HT1080 (cell line): ENCODE results near the gene CENPS. TPM values are rescaled to one million over a fixed set of nuclear protein-coding genes. Genes with fewer than 3 reads are reported as not detected.
"Not testable (repeated sequence)": the region's sequence is repeated elsewhere in the genome, so short reads cannot be mapped to it uniquely, and the experiment has no call there.

Experiments used
- DNase-seq: peaks from one replicate; pipeline ENCODE4 v3.0.0-alpha.2; 2015; ENCODE audit warnings: low read depth
- polyA plus RNA-seq, 2 experiments: library from polyadenylated mRNA; depleted of rRNA; stranded (reverse); fragments of >200 nt; gene quantifications; 2 replicates each; pipeline ENCODE4 v1.2.3, GENCODE V29; 2015
- total RNA-seq: library from RNA; depleted of rRNA; stranded (reverse); fragments of >200 nt; shearing (Covaris generic); gene quantifications from 2 replicates; pipeline ENCODE4 v1.2.3, GENCODE V29; 2014; rRNA removed

Gene CENPS
- 40.8 and 45.9 TPM in 2 replicates for total RNA-seq
- polyA plus RNA-seq (2015; cell fraction: cytosol; rRNA removed), result 24.6 and 33.4 TPM in 2 replicates
- polyA plus RNA-seq (2015; cell fraction: nucleus; rRNA removed), result 3.0 and 10.4 TPM in 2 replicates

DNA sequence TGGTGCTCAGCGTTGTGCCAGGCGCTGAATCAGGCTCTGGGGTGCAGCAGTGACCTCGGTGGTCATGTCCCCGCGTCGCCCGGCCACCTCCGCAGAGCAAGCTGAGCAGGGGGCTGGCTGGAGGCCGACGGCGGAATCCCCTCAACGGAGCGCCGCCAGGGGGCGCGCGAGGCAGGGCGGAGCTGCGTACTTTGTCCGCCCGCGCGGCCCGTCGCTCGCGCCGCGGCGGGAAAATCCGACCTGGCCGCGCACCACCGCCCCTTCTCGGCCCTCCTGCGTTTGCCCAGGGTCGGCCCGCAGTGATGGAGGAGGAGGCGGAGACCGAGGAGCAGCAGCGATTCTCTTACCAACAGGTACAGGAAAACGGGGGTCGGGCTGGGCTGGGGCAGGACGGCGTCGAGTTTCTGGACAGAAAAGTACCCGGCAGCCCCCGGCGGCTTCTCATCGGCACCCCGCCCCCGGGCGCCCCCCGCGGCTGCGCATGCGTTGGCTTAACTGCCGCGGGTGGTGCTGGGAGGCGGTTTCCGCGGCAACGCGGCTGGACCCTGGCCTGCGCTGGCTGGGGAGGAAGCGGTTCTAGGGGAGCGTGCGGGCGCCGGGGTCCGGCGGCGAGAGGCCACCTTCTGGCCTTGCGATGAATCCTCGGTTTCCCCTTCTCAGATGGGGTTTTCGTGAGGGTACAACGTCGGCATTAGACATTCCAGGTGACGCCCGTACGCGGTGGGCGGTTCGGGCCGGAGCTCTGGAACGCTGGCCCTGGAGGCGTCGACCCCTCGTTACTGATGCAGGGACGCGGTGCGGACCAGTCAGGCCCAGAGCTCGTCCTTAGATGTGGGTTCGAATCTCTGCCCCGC lies at the start of gene CENPS:
TSS of gene CENPS (plus strand) at position 218 of the 854 bp plus-strand sequence. CDS start at position 303, 85 bp downstream.
- peak; percentile 87 for DNase-seq

DNA sequence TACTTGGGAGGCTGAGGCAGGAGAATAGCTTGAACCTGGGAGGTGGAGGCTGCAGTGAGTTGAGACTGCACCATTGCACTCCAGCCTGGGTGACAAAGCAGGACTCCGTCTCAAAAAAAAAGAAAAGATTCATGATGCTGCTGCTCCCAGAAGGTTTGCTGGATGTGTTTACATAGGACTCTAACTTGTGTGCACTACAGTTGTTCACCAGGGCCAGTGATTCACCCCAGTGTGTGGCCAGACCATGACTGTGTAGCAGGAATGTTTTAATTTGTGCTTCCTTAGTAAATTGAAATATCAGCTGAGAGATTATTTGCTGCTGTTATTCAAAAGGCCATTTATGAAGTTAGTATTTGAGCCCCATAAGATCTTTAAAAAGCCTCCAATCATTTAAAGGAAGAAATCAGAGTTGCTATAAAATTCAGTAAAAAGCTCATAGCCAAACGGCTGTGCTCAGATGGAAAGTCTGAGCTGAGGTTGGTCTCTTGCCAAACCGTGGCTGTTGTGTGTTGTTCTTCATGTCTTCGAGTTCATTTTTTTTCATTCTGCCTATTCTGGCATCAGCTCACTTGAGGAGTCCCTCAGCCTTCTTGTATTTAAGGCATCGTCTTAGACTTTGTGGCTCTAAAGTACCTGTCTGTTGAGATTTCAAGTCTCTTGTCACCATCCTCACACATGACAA lies 49.5 kb upstream of the CENPS start:
- DNase-seq, result peak; percentile 90

DNA sequence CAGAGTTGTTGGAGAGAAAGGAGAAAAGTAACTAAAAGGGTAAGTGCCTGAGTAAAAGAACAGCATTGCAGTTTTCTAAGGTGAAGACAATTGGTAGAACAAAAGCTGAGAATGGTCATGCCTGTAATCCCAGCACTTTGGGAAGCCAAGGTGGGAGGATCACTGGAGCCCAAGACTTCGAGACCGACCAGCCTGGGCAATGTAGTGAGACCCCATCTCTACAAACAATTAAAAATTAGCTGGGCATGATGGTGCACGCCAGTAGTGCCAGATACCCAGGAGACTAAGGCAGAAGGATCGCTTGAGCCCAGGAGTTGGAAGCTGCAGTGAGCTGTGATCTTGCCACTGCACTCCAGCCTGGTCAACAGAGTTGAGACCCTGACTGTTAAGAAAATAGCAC lies 46.6 kb upstream of the CENPS start:
- no peak for DNase-seq

DNA sequence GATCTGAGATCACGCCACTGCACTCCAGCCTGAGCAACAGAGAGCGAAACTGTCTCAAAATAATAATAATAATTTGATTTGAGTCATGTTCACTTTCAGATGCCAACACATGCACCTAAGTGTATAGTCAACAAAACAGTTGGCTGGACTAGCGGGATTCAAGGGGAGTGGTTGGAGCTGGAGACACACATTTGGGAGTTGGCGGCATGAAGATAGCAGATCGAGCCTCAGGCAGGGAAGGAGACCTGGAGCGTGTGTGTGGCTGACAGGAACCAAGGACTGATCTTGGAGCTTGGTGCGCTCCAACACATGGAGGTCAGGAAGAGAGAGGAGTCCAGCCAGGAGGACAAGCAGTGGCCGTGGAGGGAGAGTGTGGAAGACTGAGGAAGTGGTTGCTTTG lies 46.0 kb upstream of the CENPS start:
- no peak for DNase-seq

DNA sequence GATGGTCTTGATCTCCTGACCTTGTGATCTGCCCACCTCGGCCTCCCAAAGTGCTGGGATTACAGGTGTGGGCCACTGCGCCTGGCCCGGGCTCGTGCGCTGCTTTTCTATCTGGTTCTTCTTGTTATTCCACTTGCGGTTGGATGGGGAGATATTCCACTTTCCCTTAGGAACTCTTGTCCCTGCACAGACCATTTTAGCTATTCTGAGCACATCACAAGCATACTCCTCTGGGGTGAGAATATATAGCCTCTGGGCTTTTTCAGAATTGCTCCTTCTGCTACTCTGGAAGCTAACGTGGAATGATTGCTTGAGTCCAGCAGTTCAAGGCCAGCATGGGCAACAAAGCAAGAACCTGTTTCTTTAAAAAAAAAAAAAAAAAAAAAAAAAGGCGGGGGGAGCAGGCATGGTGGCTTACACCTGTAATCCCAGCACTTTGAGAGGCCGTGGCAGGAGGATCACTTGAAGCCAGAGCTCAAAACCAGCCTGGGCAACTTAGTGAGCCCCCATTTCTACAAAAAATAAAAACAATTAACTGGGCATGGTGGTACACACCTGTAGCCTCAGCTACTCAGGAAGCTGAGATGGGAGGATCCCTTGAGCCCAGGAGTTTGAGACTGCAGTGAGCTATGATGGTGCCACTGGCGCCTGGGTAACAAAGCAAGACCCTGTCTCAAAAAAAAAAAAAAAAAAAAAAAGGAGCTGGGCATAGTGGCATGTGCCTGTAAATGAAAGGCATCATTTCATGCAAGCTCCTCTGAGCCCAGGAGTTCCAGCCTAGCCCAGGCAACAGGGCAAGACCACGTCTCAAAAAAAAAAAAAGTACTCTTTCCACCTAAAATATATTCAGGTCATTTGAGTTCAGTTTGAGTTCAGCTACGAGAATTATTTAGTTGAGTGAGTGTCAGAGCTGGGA lies 43.2 kb upstream of the CENPS start:
- DNase-seq, result no peak

DNA sequence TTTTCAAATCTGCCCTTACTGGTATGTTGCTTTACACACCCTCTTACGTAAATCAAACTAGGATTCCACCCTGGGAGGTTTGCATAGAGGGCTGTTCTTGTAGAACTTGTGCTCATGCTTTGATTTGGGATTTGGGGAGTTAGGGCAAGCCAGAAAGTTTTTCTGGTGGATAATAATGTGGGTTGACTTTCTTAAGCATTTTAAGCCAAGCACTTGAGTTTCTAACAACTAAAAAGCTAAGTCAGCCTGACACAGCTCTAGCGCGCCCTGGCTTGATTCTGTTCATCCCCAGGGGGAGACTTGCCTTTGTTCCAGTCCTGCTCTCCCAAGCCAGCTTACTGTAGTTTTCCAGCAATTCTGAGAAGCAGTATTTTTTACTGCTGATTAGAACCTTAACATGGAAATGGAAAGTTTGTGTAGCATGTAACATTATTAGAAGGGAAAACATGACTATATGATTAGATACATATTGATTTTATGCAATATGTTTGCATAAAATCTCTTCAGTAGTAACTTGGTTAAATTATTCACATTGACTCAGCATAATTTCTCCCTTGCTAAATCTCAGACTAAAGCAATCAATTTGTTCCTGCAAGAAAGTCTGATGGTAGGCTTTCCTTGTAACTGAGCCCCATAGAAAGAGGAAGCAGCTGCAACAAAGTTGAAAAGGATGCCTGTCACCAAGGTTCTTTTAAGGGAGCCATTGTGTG lies 42.4 kb upstream of the CENPS start:
- DNase-seq, result peak; percentile 57

DNA sequence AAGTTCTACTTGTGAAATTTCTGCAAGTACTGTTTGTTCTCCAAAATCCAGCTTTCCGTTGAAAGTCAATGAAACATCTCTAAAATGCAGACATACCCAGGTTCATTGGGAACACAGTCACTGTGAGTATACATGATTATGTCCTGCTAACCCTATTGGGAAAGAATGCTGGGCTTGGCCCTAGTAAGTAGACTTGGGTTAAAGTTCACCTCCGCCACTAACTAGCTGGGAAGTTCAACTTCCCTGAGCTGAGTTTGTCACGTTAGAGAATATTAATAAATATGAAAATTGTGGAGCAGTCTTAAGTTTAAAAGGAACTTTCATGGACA lies 41.9 kb upstream of the CENPS start:
- DNase-seq, result no peak

DNA sequence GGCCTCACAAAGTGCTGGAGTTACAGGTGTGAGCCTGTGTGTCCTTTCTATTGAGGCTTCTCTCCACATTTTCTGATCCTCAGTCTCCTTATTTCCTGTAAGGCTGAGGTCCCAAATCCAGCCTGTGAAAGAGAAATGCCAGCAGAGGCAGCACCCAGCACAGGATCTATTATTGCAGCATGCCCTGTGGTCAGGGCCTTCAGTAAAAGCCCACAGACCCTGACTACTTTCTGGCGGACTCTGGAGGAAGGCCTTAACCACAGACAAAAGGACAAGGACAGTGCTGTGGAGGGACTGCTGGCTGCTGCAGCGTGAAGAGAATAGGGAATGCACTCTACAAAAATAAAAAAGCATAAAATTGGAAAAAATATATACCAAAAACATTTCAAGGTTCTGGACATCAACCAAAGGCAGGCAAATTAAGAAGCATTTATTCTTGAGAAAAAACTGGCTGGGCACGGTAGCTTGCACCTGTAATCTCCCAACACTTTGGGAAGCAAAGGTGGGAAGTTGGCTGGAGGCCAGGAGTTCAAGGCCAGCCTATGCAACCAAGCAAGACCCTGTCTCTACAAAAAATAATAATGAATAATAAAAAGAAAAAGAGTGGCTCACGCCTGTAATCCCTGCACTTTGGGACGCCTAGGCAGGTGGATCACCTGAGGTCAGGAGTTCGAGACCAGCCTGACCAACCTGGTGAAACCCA lies 40.8 kb upstream of the CENPS start:
- no peak for DNase-seq

DNA sequence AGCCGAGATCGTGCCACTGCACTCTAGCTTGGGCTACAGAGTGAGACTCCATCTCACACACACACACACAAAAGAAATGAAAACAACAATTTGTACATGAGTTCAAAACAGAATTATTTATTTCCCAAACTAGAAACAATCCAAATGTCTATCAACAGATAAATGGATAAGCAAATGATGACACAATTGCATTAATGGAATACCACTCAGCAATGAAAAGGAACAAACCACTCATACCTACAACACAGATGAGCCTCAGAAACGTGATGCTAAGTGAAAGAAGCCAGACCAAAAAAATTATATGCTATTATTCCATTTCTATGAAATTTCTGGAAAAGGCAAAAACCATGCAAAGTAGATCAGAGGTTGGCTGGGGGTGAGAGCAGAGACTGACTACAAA lies 33.4 kb upstream of the CENPS start:
- DNase-seq, result no peak

DNA sequence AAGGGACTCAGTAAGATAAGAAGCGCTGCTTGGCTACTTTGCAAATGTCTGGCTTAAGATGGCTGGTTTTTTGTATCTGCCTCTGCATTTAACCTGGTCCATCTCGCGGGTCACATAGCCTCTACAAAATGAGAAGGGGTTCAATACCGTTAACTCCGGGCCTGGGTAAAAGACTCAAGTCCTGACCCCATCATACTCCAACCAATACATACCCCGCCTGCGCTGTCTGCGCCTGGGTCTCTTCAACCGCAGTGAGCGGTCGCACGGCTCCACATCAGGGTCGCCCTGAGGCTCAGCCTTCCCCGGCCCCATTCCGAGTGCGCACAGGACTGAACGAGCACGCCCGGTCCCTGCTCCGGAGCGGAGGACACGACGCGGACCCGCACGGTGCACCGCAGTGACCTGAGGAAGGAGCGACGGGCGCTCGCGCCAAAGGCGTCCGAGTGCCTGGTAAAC lies 31.9 kb upstream of the CENPS start:
- no peak for DNase-seq

DNA sequence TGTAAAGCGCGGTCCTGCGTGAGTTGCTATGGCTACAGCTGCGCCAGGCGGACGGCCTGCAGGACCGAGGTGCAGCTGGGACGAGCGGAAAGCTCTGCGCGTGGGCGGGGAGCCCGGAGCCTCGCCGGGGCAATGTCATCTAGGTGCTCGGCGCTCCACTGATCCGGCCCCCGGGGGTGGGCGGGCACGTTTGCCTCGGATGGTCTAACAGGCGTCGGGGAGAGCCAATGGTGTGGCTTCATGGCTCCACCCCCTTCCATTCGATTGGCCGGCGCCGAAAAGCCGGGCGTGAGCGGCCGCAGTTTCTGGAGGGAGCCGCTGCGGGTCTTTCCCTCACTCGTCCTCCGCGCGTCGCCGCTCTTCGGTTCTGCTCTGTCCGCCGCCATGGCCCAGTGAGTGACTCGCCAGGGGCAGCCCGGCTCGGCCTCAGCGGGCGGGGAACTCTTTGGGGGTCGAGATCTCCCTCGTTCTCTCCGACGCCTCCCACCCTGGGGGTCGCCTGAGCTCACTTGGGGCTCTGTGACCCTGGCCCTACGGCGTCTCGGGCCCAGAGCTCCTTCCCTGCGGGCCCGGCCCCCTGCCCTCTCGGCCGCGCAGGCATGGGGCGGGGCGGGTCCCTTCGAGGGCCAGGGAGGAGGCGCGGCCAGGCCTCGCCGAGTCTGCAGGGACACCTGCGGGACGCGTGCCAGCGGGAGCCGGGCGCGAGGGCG lies 31.3 kb upstream of the CENPS start, which contains the start of gene PGD:
TSS of gene PGD (plus strand) at position 331 of the 710 bp plus-strand sequence. CDS start at position 385, 54 bp downstream.
- peak; percentile 98 for DNase-seq

DNA sequence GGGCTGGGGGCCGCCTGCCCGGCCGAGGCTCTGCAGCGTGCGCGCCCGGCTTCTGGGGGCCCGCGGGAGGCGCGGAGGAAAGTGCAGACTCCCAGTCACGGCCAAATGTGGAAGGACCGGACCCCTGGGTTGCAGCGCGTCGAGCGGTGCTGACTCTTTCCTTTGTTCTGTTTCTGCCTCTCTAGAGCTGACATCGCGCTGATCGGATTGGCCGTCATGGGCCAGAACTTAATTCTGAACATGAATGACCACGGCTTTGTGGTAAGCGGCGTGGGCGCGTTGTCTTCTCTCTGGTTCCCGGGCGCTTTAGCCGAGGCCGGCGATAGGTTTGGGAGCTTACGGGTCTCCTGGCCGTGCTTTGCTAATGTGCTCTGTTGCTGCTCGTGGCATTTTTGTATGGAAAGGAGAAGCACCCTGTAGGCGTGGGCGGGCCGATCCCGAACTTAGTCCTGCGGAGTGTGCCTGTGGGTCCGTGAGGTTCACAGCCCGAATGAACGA lies 30.7 kb upstream of the CENPS start:
- no peak for DNase-seq

DNA sequence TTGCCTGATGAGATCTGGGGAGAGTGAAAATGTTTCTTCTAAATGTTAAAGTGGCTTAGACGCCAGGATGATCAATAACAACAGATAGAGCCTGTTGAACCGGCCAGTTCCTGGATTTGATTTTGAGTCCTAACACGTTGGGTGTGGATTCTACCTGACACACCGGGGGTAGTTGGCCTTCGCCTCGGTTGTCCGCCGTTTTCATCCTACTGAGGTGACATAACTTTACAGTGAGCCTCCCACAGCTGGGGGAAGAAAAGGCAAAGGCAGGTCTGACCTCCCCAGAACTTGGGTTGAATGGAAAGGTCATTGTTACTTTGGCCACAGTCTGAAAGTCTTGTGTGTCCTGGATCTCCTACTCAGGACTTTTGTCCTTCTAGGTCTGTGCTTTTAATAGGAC lies 30.2 kb upstream of the CENPS start:
- no peak for DNase-seq

DNA sequence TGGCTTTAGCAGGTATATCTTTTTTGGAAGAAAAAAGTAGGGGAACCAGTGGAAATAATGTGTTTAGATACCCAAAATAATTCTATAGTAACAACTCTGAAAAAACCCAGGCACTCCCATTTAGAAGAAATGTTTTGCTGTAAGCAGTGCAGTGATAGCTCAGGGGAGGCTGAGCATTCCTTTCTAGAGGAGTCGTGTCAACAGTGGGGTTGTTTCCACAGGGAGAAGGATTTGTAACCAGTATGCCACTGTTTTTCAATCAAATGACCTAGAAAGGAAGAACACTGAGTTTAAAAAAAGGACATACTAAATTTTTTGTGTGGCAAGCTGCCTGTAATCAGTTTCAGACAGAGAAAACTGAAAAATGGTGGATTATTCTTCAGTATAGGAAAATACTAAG lies 29.0 kb upstream of the CENPS start:
- no peak for DNase-seq

DNA sequence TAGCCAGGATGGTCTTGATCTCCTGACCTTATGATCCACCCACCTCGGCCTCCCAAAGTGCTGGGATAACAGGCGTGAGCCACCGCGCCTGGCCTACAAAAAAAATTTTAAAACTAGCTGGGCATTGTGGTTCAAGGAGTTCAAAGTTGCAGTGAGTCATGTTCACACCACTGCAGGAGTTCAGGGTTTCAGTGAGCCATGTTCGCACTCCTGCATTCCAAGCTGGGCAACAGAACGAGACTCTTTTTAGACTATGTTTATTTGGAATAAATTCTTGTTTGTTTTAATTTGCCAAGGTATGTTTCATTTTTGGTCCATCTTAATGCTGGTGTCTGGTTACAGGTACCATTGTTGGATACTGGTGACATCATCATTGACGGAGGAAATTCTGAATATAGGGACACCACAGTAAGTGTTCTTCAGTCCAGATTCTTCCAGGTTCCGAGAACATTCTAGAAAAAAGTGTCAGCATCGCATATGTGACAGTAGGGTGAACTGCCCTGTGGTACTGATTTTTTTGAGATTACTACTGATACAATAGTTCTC lies 27.4 kb upstream of the CENPS start:
- peak; percentile 70 for DNase-seq

DNA sequence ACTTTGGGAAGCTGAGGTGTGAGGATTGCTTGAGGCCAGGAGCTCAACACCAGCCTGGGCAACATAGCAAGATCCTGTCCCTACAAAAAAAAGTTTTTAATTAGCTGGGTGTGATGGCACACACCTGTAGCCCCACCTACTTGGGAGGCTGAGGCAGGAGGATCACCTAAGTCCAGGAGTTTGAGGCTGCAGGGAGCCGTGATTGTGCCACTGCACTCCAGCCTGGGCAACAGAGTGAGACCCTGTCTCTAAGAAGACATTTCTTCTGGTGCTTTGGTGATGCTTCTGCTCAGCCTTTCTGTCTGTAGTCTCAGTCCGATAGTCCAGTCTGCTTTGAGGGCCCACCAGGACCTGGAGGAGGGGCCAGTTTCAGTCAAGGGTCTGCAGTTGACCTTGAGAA lies 23.0 kb upstream of the CENPS start:
- DNase-seq, result no peak

DNA sequence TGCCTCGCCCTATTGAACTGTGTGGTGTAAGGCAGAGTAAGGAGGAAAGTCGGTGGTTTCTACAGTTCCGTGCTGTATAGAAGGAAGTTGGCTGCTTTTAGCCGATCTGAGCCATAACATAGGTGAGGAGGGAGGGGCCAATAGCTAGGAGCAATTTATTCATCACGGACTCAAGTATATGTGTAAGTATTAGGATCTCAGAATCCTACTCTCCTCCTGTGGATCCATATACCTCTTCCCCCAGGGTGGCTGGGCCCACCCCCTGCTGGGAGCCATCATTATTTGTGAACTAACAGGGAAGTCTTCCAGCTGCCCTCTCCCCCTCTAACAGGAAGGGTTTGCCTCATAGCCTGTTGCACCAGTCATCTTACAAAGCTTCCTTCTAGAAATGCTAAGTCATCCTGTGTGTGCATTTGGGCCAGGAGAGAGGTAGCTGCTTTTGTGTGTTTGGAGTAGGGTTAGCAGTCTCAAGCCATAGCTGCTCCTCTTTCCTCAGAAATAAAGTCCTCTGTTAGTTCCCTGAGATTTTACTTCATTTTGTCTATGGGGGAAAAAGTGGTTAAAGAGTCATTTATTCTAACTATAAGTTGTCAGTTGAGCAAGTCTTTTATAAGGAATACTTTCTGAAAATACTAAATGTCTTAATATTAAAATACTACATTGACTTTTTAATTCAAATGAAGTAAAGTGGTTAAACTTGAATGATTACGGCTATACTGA lies 14.9 kb upstream of the CENPS start:
- DNase-seq, result peak; percentile 64

DNA sequence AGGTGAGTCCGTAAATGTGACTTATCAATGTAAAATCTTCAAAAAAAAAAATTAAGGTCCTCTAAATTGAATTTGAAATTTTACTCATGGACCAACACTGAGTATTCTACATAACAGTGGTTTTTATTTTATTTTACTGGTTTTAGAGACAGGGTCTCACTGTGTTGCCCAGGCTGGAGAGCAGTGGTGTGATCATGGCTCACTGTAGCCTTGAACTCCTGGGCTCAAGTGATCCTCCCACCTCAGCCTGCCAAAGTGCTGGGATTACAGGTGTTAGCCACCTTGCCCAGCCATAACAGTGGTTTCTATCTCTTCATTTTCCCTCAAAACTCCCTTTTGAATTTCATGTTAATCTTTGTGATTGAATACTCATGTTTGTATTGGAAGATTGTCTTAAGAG lies 14.3 kb upstream of the CENPS start:
- not testable (repeated sequence) for DNase-seq
